ENCODE results near the gene UBA1.

Gene UBA1

DNA sequence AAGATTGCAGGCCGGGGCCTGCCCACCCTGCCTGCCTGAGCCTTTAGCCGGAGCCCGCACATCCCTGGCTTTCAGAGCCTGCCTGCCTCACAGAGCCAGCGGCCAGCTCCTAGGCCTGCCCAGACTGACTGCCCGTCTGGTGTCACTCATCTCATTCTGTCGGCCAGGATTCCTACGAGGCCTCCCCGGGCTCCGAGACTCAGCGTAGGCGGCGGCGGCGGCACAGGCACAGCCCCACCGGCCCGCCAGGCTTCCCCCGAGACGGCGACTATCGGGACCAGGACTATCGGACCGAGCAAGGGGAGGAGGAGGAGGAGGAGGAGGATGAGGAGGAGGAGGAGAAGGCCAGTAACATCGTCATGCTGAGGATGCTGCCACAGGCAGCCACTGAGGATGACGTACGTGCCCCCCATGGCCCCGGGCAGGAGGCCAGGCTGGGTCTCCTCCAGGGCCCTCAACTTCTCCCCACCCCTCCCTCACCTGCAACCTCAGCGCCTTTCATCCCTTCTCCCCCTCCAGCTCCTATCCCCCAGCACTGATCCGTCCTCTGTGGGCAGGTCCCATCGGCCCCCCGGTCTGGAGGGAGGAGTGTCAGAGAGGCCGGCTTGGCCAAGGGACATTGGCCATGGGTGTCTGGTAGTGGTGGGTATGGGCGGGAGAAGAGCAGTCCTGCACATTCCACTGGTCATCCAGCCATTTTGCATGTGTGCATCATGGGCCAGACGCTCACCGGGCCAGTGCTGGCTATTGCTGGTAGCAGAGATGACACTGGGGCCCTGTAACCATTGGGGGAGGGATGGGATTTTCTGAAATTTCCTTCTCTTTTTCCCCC, 22.6 kb upstream of the UBA1 start:
- TF ChIP-seq, protein P1, sequence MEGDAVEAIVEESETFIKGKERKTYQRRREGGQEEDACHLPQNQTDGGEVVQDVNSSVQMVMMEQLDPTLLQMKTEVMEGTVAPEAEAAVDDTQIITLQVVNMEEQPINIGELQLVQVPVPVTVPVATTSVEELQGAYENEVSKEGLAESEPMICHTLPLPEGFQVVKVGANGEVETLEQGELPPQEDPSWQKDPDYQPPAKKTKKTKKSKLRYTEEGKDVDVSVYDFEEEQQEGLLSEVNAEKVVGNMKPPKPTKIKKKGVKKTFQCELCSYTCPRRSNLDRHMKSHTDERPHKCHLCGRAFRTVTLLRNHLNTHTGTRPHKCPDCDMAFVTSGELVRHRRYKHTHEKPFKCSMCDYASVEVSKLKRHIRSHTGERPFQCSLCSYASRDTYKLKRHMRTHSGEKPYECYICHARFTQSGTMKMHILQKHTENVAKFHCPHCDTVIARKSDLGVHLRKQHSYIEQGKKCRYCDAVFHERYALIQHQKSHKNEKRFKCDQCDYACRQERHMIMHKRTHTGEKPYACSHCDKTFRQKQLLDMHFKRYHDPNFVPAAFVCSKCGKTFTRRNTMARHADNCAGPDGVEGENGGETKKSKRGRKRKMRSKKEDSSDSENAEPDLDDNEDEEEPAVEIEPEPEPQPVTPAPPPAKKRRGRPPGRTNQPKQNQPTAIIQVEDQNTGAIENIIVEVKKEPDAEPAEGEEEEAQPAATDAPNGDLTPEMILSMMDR (conservative IDR thresholded peaks at IDR 0.05; ENCODE audit: low read length), result no peak
- no peak for TF ChIP-seq EZH2phosphoT487 (IDR thresholded peaks at IDR 0.05; ENCODE audit: borderline replicate concordance)
- Histone ChIP-seq H3K79me2 (ENCODE audit: insufficient read depth, low read length) (peaks cover 11% of the 10 kb centered on the region; the same call in 1 of the 2 replicates), H4K20me1 (ENCODE audit: insufficient read depth, low read length, poor library complexity, severe bottlenecking) (no peaks in the 10 kb centered on the region), H3K9me2 (replicated peaks; ENCODE audit: low read depth, low read length) (no peaks in the 10 kb centered on the region), H3K4me2 (ENCODE audit: low read depth, low read length, poor library complexity, severe bottlenecking) (no peak overlapping the region), H3K4me3 (ENCODE audit: low read length, poor library complexity, severe bottlenecking) (no peak overlapping the region), H3F3A (ENCODE audit: low read depth) (no peaks in the 10 kb centered on the region), H3K4me1 (ENCODE audit: insufficient read depth, low read length, poor library complexity, severe bottlenecking) (no peaks in the 10 kb centered on the region), H3K9ac (ENCODE audit: low read depth, low read length, poor library complexity, severe bottlenecking) (no peak overlapping the region), H3K27me3 (ENCODE audit: insufficient read depth, low read length, poor library complexity, severe bottlenecking) (no peaks in the 10 kb centered on the region), H3K36me3 (ENCODE audit: insufficient read depth, low read length) (peaks cover 71% of the 10 kb centered on the region; the same call in 1 of the 2 replicates), H2AFZ (ENCODE audit: low read length) (no peak overlapping the region), H3K9me3 (ENCODE audit: insufficient read depth, low read depth, low read length) (no peaks in the 10 kb centered on the region)

DNA sequence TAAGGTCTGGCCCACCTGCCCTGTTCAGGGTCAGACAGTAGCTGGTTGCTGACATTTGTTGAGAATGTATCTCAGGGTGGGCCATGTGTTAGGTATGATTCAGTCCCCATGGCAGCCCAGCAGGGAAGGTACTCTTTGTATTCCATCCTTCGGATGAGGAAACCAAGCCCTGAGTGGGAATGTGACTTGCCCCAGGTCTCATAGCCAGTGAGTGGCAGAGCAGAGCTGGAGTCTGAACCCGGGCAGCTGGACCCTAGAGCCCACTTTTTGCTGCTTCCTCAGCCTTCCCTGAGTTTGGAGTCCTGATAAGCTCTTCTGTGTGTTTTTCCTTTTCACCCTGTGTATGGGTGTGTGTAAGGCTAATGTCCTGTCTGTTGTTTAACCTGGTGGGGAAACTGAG, 21.6 kb upstream of the UBA1 start:
- no peak overlapping the region for H3K4me3 ChIP-seq (ENCODE audit: low read length, poor library complexity, severe bottlenecking)
- TF ChIP-seq, protein P1 (conservative IDR thresholded peaks at IDR 0.05; ENCODE audit: low read length), result no peak
- no peaks in the 10 kb centered on the region for H3F3A ChIP-seq (ENCODE audit: low read depth)
- H3K36me3 ChIP-seq (ENCODE audit: insufficient read depth, low read length), result peaks cover 80% of the 10 kb centered on the region; the same call in 1 of the 2 replicates
- no peaks in the 10 kb centered on the region for H3K9me3 ChIP-seq (ENCODE audit: insufficient read depth, low read depth, low read length)
- no peak overlapping the region for H3K4me2 ChIP-seq (ENCODE audit: low read depth, low read length, poor library complexity, severe bottlenecking)
- no peaks in the 10 kb centered on the region for H3K4me1 ChIP-seq (ENCODE audit: insufficient read depth, low read length, poor library complexity, severe bottlenecking)
- no peak overlapping the region for H2AFZ ChIP-seq (ENCODE audit: low read length)
- H3K9me2 ChIP-seq (replicated peaks; ENCODE audit: low read depth, low read length), result no peaks in the 10 kb centered on the region
- peaks cover 11% of the 10 kb centered on the region; the same call in 1 of the 2 replicates for H3K79me2 ChIP-seq (ENCODE audit: insufficient read depth, low read length)
- no peak overlapping the region for H3K9ac ChIP-seq (ENCODE audit: low read depth, low read length, poor library complexity, severe bottlenecking)
- no peaks in the 10 kb centered on the region for H4K20me1 ChIP-seq (ENCODE audit: insufficient read depth, low read length, poor library complexity, severe bottlenecking)
- no peaks in the 10 kb centered on the region for H3K27me3 ChIP-seq (ENCODE audit: insufficient read depth, low read length, poor library complexity, severe bottlenecking)

DNA sequence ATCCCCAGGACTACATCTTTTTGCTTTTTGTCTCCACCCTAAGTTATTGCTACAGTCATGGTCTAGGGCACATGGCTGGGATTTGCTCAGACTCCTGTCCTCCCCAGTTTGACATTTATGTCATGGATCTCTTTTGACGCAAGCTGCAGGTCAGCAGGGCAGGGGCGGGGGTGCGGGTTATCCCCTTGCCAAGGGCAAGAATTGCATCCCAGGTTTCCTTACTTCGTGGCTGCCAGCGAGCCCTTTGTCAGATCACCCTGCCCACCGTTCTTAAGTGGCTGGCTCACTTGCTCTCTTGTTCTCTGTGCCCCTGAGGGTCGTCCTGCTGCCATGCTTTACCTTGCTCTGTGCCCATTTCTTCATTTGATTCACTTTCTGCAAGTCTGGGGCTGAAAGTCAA, 21.1 kb upstream of the UBA1 start:
- H3K9me2 ChIP-seq (replicated peaks; ENCODE audit: low read depth, low read length), result no peaks in the 10 kb centered on the region
- peaks cover 11% of the 10 kb centered on the region; the same call in 1 of the 2 replicates for H3K79me2 ChIP-seq (ENCODE audit: insufficient read depth, low read length)
- peaks cover 86% of the 10 kb centered on the region; the same call in 1 of the 2 replicates for H3K36me3 ChIP-seq (ENCODE audit: insufficient read depth, low read length)
- no peak overlapping the region for H3K9ac ChIP-seq (ENCODE audit: low read depth, low read length, poor library complexity, severe bottlenecking)
- no peaks in the 10 kb centered on the region for H3K27me3 ChIP-seq (ENCODE audit: insufficient read depth, low read length, poor library complexity, severe bottlenecking)
- TF ChIP-seq EZH2phosphoT487 (IDR thresholded peaks at IDR 0.05; ENCODE audit: borderline replicate concordance), result no peak
- TF ChIP-seq, protein P1 (conservative IDR thresholded peaks at IDR 0.05; ENCODE audit: low read length), result no peak
- H4K20me1 ChIP-seq (ENCODE audit: insufficient read depth, low read length, poor library complexity, severe bottlenecking), result no peaks in the 10 kb centered on the region
- H3K4me1 ChIP-seq (ENCODE audit: insufficient read depth, low read length, poor library complexity, severe bottlenecking), result no peaks in the 10 kb centered on the region
- no peak overlapping the region for H2AFZ ChIP-seq (ENCODE audit: low read length)
- no peaks in the 10 kb centered on the region for H3F3A ChIP-seq (ENCODE audit: low read depth)
- H3K4me2 ChIP-seq (ENCODE audit: low read depth, low read length, poor library complexity, severe bottlenecking), result no peak overlapping the region
- H3K9me3 ChIP-seq (ENCODE audit: insufficient read depth, low read depth, low read length), result no peaks in the 10 kb centered on the region
- no peak overlapping the region for H3K4me3 ChIP-seq (ENCODE audit: low read length, poor library complexity, severe bottlenecking)
